Fibroblast of lung (primary cell): ENCODE measurements around the gene DMBT1.

Source experiments
- CTCF ChIP-seq, 2 donors: IDR thresholded peaks in 1 of 2; conservative IDR thresholded peaks in 1 of 2; 1 replicate in 1 of 2; 2 replicates in 1 of 2; pipeline ENCODE4 v1.5.1; 2011 to 2012; ENCODE audit warnings: low read length in 2 of 2, control low read depth in 1 of 2, inconsistent platforms in 1 of 2, low read depth in 1 of 2, mild to moderate bottlenecking in 1 of 2
- EZH2 ChIP-seq: IDR thresholded peaks from 2 replicates; pipeline ENCODE4 v1.5.1; 2012; ENCODE audit warnings: low read length, control low read depth, mild to moderate bottlenecking; ENCODE audit errors: missing control alignments

GRCh38 chr10:122639801-122640200 is 79.2 kb downstream of the DMBT1 start:
- TF ChIP-seq CTCF (conservative IDR thresholded peaks at IDR 0.05 in 1 of 2, IDR thresholded peaks at IDR 0.05 in 1 of 2; ENCODE audit: low read depth in 1 of 2, low read length in 2 of 2): no peak
- no peak for TF ChIP-seq EZH2
